Activated CD8-positive, alpha-beta memory T cell treated with anti-CD3 and anti-CD28 coated beads, Interleukin-2, amount 50 U/mL, for 24 hours (primary cell): ENCODE data around the gene ZNF891.

ENCODE experiments used
- DNase-seq: peaks from one replicate; pipeline ENCODE4 v3.0.0-alpha.2; 2020; ENCODE audit errors: extremely low read depth

Gene ZNF891

GRCh38 chr12:133130038-133130807 is at the start of gene ZNF891, which contains the start of gene ZNF10:
ZNF891 (minus strand) TSS chr12:133130274; CDS start chr12:133121918, 8,356 bp downstream.
ZNF10 (plus strand) TSS chr12:133130627; CDS start chr12:133144493, 13,866 bp downstream.
- DNase-seq: peak; percentile 88

GRCh38 chr12:133174901-133175300 is 44.8 kb upstream of the ZNF891 start:
- DNase-seq: no peak

- no peak for DNase-seq
Measured at GRCh38 chr12:133172491-133172890, 42.4 kb upstream of the ZNF891 start.

GRCh38 chr12:133165776-133166175 is 35.7 kb upstream of the ZNF891 start:
- DNase-seq: no peak

GRCh38 chr12:133156125-133156690 is 26.1 kb upstream of the ZNF891 start:
- no peak for DNase-seq

- DNase-seq: no peak
Measured at GRCh38 chr12:133145981-133146380, 15.9 kb upstream of the ZNF891 start.

GRCh38 chr12:133135747-133136146 is 5.7 kb upstream of the ZNF891 start:
- no peak for DNase-seq

GRCh38 chr12:133130808-133131128 is 694 bp upstream of the ZNF891 start:
- no peak for DNase-seq

- DNase-seq: no peak
Measured at GRCh38 chr12:133129368-133130037, 571 bp downstream of the ZNF891 start.

GRCh38 chr12:133124674-133125073 is 5.4 kb downstream of the ZNF891 start:
- no peak for DNase-seq

GRCh38 chr12:133120385-133121191 is 9.5 kb downstream of the ZNF891 start:
- DNase-seq: no peak

- no peak for DNase-seq
Measured at GRCh38 chr12:133108150-133108549, 21.9 kb downstream of the ZNF891 start.

- DNase-seq: no peak
Measured at GRCh38 chr12:133107121-133107520, 23.0 kb downstream of the ZNF891 start.

GRCh38 chr12:133106253-133106652 is 23.8 kb downstream of the ZNF891 start:
- no peak for DNase-seq

- no peak for DNase-seq
Measured at GRCh38 chr12:133105620-133106019, 24.5 kb downstream of the ZNF891 start.

- no peak for DNase-seq
Measured at GRCh38 chr12:133083345-133083744, 46.7 kb downstream of the ZNF891 start.

GRCh38 chr12:133081159-133081780 is 48.8 kb downstream of the ZNF891 start:
- no peak for DNase-seq

- peak; percentile 83 for DNase-seq
Measured at GRCh38 chr12:133080368-133081158, 49.5 kb downstream of the ZNF891 start, which contains the start of gene ZNF140. ZNF140 (plus strand) TSS chr12:133080923; CDS start chr12:133081321, 398 bp downstream.

GRCh38 chr12:133080026-133080367 is 50.1 kb downstream of the ZNF891 start:
- peak; percentile 92 for DNase-seq

- DNase-seq: no peak
Measured at GRCh38 chr12:133073836-133074235, 56.2 kb downstream of the ZNF891 start.

GRCh38 chr12:133063556-133063955 is 66.5 kb downstream of the ZNF891 start:
- no peak for DNase-seq
